MG63 (cell line): ENCODE data around the gene FBXO36. TPM values are rescaled to one million over a fixed set of nuclear protein-coding genes. Genes with fewer than 3 reads are reported as not detected.

Source experiments
- DNase-seq: peaks from one replicate; pipeline ENCODE4 v3.0.0-alpha.2; 2020
- H3K27me3 ChIP-seq: fragments of 250-450 bp; sonication (Bioruptor Pico); 2 replicates; pipeline ENCODE4 v1.5.1; 2020; ENCODE audit warnings: mild to moderate bottlenecking, moderate library complexity
- H3K36me3 ChIP-seq: fragments of 250-450 bp; sonication (Bioruptor Pico); 2 replicates; pipeline ENCODE4 v1.5.1; 2020; ENCODE audit warnings: mild to moderate bottlenecking, moderate library complexity
- H3K4me3 ChIP-seq: fragments of 250-450 bp; sonication (Bioruptor Pico); 2 replicates; pipeline ENCODE4 v1.5.1; 2020; ENCODE audit warnings: mild to moderate bottlenecking, moderate library complexity
- H3K9me3 ChIP-seq: fragments of 250-450 bp; sonication (Bioruptor Pico); 2 replicates; pipeline ENCODE4 v1.5.1; 2020; ENCODE audit warnings: mild to moderate bottlenecking, moderate library complexity
- total RNA-seq: library from RNA; depleted of rRNA; stranded (reverse); fragments of >200 nt; shearing (Covaris generic); gene quantifications from 2 replicates; pipeline ENCODE4 v1.2.3, GENCODE V29; 2014; ENCODE audit warnings: low replicate concordance; rRNA removed

Gene FBXO36
- total RNA-seq, 1 experiment from 2014 or later = 0.56 TPM

DNA sequence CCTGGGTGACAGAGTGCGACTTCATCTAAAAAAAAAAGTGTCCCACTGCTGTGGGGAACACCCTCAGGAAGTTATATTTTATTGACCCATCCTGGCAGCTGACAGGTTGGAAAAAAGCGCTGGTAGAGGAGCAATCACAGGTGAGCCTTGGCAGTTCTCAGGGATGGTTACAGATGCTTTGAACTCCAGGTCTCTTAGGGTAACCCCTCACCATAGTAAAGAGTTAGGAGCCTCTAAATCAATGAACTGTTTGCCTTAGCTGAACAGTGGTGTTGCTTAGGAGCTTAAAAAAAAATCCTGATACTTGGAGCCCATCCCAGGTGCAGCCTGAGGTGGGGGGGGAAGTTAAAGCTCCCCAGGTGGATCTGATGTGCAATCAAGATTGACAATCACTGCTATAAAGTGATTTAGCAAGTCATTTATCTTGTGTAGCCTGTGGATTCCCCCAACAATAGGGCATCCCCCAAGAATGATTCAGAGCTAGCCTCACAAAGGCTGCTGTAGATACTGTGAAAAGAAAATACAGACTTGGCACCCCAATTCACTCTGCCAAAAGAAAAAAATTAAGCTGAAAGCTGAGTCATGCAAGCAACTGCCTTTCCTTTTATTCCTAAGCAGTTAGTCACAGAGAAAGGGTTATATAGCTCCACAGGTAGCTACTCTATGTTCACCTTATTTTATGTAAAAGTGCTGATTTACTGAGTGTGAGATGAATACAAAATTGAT is 131.6 kb downstream of the FBXO36 start:
- Histone ChIP-seq H3K27me3 (no peaks in the 10 kb centered on the region), H3K4me3 (no peak overlapping the region), H3K9me3 (0 out of 2 replicates have a peak, but pooled peaks cover under 1% of the 10 kb centered on the region), H3K36me3 (no peaks in the 10 kb centered on the region)
- DNase-seq = peak; percentile 39

DNA sequence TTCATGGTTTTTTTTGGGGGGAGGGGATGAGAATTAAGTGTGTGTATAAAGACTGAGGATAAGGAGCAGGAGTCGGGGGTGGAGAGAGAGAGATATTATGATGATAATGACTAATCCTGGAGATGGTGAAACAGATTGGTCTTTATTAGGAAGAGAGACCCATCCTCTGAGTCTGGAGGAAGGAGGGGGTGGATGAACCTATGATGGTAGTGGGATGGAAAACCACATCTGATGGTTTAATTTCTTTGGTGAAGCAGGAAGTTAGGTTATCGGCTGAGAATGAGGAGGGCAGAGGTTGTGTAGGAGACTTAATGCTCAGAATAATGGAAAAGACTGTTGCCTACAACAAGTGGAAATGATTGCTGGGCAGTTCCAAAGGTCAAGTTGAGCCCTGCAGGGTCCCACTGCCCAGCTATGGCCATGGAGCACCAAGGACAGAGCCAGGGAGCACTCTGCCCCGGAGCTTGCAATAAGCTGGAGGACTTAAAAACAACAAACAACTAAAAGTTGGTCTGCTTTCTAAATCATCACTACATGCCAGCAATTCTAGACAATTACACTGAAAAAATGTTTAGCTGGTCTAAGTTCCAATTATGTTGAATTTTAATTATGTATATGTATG is 138.5 kb downstream of the FBXO36 start:
- H3K27me3 ChIP-seq = no peaks in the 10 kb centered on the region
- DNase-seq = no peak
- 0 out of 2 replicates have a peak, but pooled peaks cover 4% of the 10 kb centered on the region for H3K9me3 ChIP-seq
- no peak overlapping the region for H3K4me3 ChIP-seq
- H3K36me3 ChIP-seq = no peaks in the 10 kb centered on the region

Other genes starting within 250 kb of the FBXO36 start
- 84.8 and 88.7 TPM in 2 replicates for gene DNER, start 207.9 kb upstream of the FBXO36 start, total RNA-seq
- 80.7 and 106 TPM in 2 replicates for gene TRIP12, start 494 bp upstream of the FBXO36 start, total RNA-seq
- gene SLC16A14, start 146.4 kb downstream of the FBXO36 start, total RNA-seq = 1.6 and 2.1 TPM in 2 replicates